CD14-positive monocyte (primary cell): ENCODE results near the gene RBM15. TPM values are rescaled to one million over a fixed set of nuclear protein-coding genes. Genes with fewer than 3 reads are reported as not detected.

ENCODE experiments used
- DNase-seq, 3 donors: peaks; one replicate each; pipeline ENCODE4 v3.0.0-alpha.2; 2011 to 2022
- H2AFZ ChIP-seq: 2 replicates; pipeline ENCODE4 v1.6.0; 2012; ENCODE audit warnings: mild to moderate bottlenecking, low read depth, low read length, inconsistent platforms; ENCODE audit not compliant: insufficient read depth, poor library complexity, severe bottlenecking
- H3K27ac ChIP-seq, 2 donors: 1 replicate in 1 of 2; 2 replicates in 1 of 2; pipeline ENCODE4 v1.5.1; 2012 to 2013; ENCODE audit warnings: low read length in 2 of 2, control low read depth in 1 of 2, inconsistent platforms in 1 of 2, low read depth in 1 of 2, mild to moderate bottlenecking in 1 of 2
- H3K27me3 ChIP-seq, 2 donors: one replicate each; pipeline versions ENCODE4 v1.6.0 to v1.6.1; 2011 to 2013; ENCODE audit warnings: low read length in 2 of 2; ENCODE audit not compliant: control insufficient read depth in 2 of 2, insufficient read depth in 2 of 2
- H3K36me3 ChIP-seq, 2 donors: replicated peaks in 1 of 2; 1 replicate in 1 of 2; 2 replicates in 1 of 2; pipeline versions ENCODE4 v1.5.1 to v1.6.1; 2012 to 2013; ENCODE audit warnings: low read length in 2 of 2, control low read depth in 1 of 2, inconsistent platforms in 1 of 2, mild to moderate bottlenecking in 1 of 2; ENCODE audit not compliant: insufficient read depth in 2 of 2, control insufficient read depth in 1 of 2
- H3K4me1 ChIP-seq, 2 donors: 1 replicate in 1 of 2; 2 replicates in 1 of 2; pipeline versions ENCODE4 v1.5.1 to v1.6.1; 2012 to 2013; ENCODE audit warnings: low read length in 2 of 2, control low read depth in 1 of 2, inconsistent platforms in 1 of 2, mild to moderate bottlenecking in 1 of 2, moderate library complexity in 1 of 2; ENCODE audit not compliant: insufficient read depth in 2 of 2, control insufficient read depth in 1 of 2
- H3K4me2 ChIP-seq: replicated peaks from 2 replicates; pipeline ENCODE3; 2012; ENCODE audit warnings: low read length, moderate library complexity, mild to moderate bottlenecking; ENCODE audit not compliant: poor library complexity, severe bottlenecking; ENCODE audit errors: extremely low read depth
- H3K4me3 ChIP-seq, 3 experiments: fragments of 200-600 bp in 1 of 3; sonication (generic) in 1 of 3; replicated peaks in 1 of 3; 1 replicate in 2 of 3; 2 replicates in 1 of 3; pipeline ENCODE4 v1.5.1; 2011 to 2013; ENCODE audit warnings: low read length in 3 of 3, mild to moderate bottlenecking in 3 of 3, control low read depth in 2 of 3, low read depth in 2 of 3, inconsistent platforms in 1 of 3, moderate library complexity in 1 of 3
- H3K79me2 ChIP-seq: 2 replicates; pipeline ENCODE4 v1.6.0; 2012; ENCODE audit warnings: mild to moderate bottlenecking, control low read depth, inconsistent platforms, low read length, moderate library complexity; ENCODE audit not compliant: insufficient read depth
- H3K9ac ChIP-seq: 2 replicates; pipeline ENCODE4 v1.6.0; 2017; ENCODE audit warnings: low read length, mild to moderate bottlenecking; ENCODE audit not compliant: insufficient read depth, poor library complexity, severe bottlenecking
- H3K9me3 ChIP-seq, 2 donors: replicated peaks in 1 of 2; 1 replicate in 1 of 2; 2 replicates in 1 of 2; pipeline versions ENCODE4 v1.5.1 to v1.6.1; 2012 to 2013; ENCODE audit warnings: low read length in 2 of 2, control low read depth in 1 of 2; ENCODE audit not compliant: control insufficient read depth in 1 of 2, insufficient read depth in 1 of 2
- H4K20me1 ChIP-seq: 2 replicates; pipeline ENCODE4 v1.6.0; 2012; ENCODE audit warnings: mild to moderate bottlenecking, low read length, control low read depth, moderate library complexity; ENCODE audit not compliant: insufficient read depth
- H3K27ac Mint-ChIP-seq, 7 donors: one replicate each; pipeline ENCODE4 v1.8.0; 2020; ENCODE audit warnings: mild to moderate bottlenecking in 7 of 7, mixed read lengths in 7 of 7, moderate library complexity in 6 of 7, inconsistent platforms in 2 of 7
- H3K27me3 Mint-ChIP-seq, 3 donors: one replicate each; pipeline ENCODE4 v1.8.0; 2021 to 2022; ENCODE audit warnings: low read depth in 3 of 3, mild to moderate bottlenecking in 3 of 3, mixed read lengths in 3 of 3, moderate library complexity in 3 of 3, inconsistent platforms in 1 of 3
- H3K36me3 Mint-ChIP-seq, 2 donors: one replicate each; pipeline ENCODE4 v1.8.0; 2020; ENCODE audit warnings: mixed read lengths in 2 of 2, inconsistent platforms in 1 of 2, mild to moderate bottlenecking in 1 of 2
- H3K4me1 Mint-ChIP-seq: one replicate; pipeline ENCODE4 v1.8.0; 2020; ENCODE audit warnings: mild to moderate bottlenecking, mixed read lengths
- H3K4me3 Mint-ChIP-seq, 2 donors: one replicate each; pipeline ENCODE4 v1.8.0; 2020; ENCODE audit warnings: mild to moderate bottlenecking in 2 of 2, mixed read lengths in 2 of 2, moderate library complexity in 1 of 2
- H3K9me3 Mint-ChIP-seq, 7 donors: one replicate each; pipeline ENCODE4 v1.8.0; 2020 to 2022; ENCODE audit warnings: mixed read lengths in 7 of 7, mild to moderate bottlenecking in 6 of 7, moderate library complexity in 6 of 7, inconsistent platforms in 2 of 7
- CTCF ChIP-seq: fragments of 200-600 bp; IDR thresholded peaks from one replicate; pipeline ENCODE4 v1.8.0; 2022; ENCODE audit warnings: antibody characterized with exemption, mild to moderate bottlenecking
- WGBS: methylation state at CpG from one replicate; pipeline ENCODE4 v1.1.5; 2013; ENCODE audit warnings: missing lambda C conversion rate; ENCODE audit not compliant: insufficient coverage; 5-methylcytosine and 5-hydroxymethylcytosine counted together
- intact Hi-C, 2 donors: fragments of 100-400 bp; cut with micrococcal nuclease; formaldehyde crosslinking; loops; one replicate each; pipeline versions ENCODE4 v1.15.0 to v1.15.1; 2023
- polyA plus RNA-seq, 3 donors: library from polyadenylated mRNA; depleted of rRNA in 1 of 3; unstranded in 2 of 3; stranded (reverse) in 1 of 3; fragments of 300-500 nt in 2 of 3; fragments of >200 nt in 1 of 3; fragmentation: Illumina TruSeq in 2 of 3; gene quantifications; 1 replicate in 2 of 3; 2 replicates in 1 of 3; pipeline ENCODE4 v1.2.3, GENCODE V29; 2012 to 2021

RBM15 gene
- polyA plus RNA-seq, 3 donors = 6.7 to 16.8 (median 7.5) TPM

GRCh38 chr1:110321846-110322245 is 17.3 kb upstream of the RBM15 start:
- WGBS = no CpG with 5 or more reads among the region's 4 CpGs
- Mint-ChIP-seq H3K4me3 (no peak overlapping the region), H3K9me3 (peaks cover 4 to 15% (median 14%) of the 10 kb centered on the region in 7 donors), H3K4me1 (peaks cover 9% of the 10 kb centered on the region), H3K27ac (no peak overlapping the region), H3K27me3 (no peaks in the 10 kb centered on the region), H3K36me3 (peaks cover 0 to 12% of the 10 kb centered on the region in 2 donors)
- Histone ChIP-seq H3K9ac (no peak overlapping the region), H2AFZ (no peak overlapping the region), H3K27me3 (no peaks in the 10 kb centered on the region), H3K9me3 (peaks cover 7% of the 10 kb centered on the region in 2 donors), H3K79me2 (no peaks in the 10 kb centered on the region), H3K4me3 (no peak overlapping the region), H3K36me3 (no peaks in the 10 kb centered on the region), H4K20me1 (no peaks in the 10 kb centered on the region), H3K4me2 (no peak overlapping the region), H3K4me1 (peaks cover 0 to 8% of the 10 kb centered on the region in 2 donors), H3K27ac (no peak overlapping the region)
- no peak for TF ChIP-seq CTCF
- no peak for DNase-seq
- intact Hi-C loops = no loop called here

- H3K27ac ChIP-seq = no peak overlapping the region
- Mint-ChIP-seq H3K4me3 (no peak overlapping the region), H3K9me3 (peaks cover 0 to 6% (median 0%) of the 10 kb centered on the region in 7 donors), H3K27me3 (no peaks in the 10 kb centered on the region), H3K4me1 (peaks cover 9% of the 10 kb centered on the region), H3K27ac (no peak overlapping the region), H3K36me3 (no peaks in the 10 kb centered on the region)
- no peak overlapping the region for H2AFZ ChIP-seq
- no peaks in the 10 kb centered on the region for H3K79me2 ChIP-seq
- no peak overlapping the region for H3K9ac ChIP-seq
- no peaks in the 10 kb centered on the region for H4K20me1 ChIP-seq
- no peak for TF ChIP-seq CTCF
- H3K4me3 ChIP-seq = no peak overlapping the region
- H3K4me2 ChIP-seq = no peak overlapping the region
- H3K27me3 ChIP-seq = no peaks in the 10 kb centered on the region
- no peaks in the 10 kb centered on the region for H3K9me3 ChIP-seq
- peaks cover 5 to 10% of the 10 kb centered on the region in 2 donors for H3K4me1 ChIP-seq
- intact Hi-C loops = no loop called here
- no CpG with 5 or more reads among the region's 1 CpG for WGBS
- no peak for DNase-seq
- H3K36me3 ChIP-seq = no peaks in the 10 kb centered on the region
Measured at GRCh38 chr1:110324667-110325066, 14.5 kb upstream of the RBM15 start.
